Bone marrow (tissue), 2 donors: ENCODE measurements around the gene ESR2.
"Not testable (repeated sequence)": the region's sequence is repeated elsewhere in the genome, so short reads cannot be mapped to it uniquely, and the experiment has no call there.

Experiments
- DNase-seq, 2 donors: peaks; one replicate each; lab custom pipeline; 2025; lab: John Stamatoyannopoulos, UW

ESR2 gene

DNA sequence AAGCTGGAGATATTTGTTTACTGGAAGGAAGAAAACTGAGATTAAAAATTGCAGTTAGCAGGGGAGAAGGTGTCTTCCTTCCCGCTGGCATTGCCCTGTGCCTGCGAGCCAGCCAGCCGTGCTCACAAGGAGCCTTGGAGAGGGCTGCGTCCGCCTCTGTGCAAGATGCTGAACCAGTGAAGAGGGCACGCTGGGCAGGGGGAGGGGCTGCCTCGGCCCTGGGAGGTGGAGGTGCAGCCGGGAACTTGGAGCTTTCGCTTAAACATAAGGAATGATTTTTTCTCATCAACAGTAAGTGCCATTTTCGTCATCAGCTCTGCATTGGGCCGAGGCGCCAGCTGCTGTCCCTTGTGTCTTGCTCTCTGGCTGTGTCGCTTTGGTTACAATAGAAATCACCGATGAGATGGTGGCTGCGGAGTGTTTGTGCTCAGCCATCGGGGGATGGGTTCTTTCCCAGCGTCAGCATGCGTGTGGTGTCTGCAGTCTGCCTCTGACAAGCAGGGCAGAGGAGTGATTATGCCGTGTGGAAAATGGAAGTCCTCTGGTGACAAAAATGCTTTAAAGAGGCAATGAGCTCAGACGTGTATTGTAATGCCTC is 97.3 kb downstream of the ESR2 start:
- DNase-seq: no peak

DNA sequence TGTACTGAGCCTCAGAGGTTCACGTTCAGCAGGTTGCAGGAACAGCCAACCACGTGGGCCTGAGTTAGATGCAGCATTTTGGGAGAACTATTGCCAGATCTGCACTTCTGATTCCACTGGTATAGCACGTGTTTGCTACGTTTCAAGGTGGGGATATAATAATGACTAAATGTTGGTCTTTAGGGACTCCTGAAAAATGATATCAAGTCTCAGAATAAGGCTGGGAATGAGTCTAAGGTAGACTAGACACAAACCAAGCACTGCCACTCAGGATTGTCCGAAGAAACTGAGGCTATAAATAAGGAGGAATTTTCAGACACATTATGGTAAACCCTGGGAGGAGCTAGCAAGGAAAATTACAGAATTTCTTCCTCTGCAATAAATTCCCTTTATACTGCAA is 98.1 kb downstream of the ESR2 start:
- no peak for DNase-seq

DNA sequence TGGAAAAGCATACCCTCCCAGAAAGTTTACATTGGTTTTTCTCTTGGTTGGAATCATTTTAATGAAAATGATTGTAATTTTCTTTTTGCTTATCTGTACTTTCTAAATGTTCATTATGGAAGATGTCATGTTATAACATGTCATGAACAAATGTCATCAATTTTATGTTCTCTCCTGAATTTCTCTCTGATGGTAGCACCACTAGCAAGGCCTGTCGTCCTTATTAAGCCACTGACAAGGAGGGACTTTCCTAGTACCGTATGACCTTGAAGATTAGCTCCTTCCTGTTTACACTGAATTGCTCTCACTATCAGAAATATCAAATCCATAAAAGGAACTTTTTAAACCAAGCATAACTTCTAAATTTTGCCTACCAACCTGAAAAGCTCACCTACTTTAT is 99.0 kb downstream of the ESR2 start:
- DNase-seq: no peak

DNA sequence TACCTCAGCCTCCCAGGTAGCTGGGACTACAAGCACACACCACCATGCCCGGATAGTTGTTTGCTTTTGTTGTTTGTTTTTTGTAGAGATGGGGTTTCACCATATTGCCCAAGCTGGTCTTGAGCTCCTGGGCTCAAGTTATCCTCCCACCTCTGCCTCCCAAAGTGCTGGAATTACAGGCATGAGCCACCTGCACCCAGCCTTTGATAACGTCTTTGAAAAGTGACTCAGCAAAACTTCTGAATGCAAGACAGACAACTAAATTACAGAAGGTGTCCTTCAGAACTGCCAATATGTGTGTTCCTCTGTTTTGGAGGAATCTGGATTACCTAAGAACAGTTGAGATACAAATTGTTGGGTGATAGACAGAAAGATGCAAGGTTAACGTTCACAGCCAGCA is 99.8 kb downstream of the ESR2 start:
- DNase-seq: no peak

DNA sequence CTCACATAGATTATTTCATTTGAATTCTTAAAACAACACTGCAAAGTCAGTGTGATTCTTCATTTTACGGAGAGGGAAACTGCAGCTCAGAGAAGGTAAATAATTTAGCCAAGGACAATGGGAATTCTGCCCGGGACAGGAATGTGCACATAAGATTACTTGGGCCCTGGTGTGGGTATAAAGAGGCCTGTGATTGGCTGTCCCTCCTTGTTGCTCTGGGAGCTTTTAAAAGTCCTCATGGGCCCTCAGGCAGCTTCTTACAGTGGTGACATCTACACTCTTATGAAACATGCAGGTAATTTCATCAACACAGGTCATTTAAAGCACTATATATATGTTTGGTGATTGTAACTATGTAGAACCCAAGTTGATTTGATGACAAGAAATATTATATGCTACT is 100.3 kb downstream of the ESR2 start:
- DNase-seq: no peak

DNA sequence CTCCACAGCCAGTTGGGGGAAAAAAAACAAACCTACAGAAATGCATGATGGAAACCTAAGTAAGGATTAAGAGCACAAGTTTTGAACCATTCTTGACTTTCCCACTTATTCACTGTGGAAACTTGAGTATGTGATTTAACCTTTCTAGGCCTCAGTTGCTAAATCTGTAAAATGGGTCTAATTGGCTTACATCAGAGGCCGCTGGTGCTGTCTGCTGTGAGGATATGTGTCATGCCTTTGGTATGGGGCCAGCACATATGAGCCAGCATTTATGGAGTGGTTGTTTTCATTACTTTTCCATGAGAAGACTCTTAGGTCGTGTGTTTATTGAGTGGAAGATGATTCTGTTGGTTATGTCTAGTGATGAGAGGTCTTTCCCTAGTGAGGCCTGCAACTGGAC is 102.4 kb downstream of the ESR2 start:
- no peak for DNase-seq

DNA sequence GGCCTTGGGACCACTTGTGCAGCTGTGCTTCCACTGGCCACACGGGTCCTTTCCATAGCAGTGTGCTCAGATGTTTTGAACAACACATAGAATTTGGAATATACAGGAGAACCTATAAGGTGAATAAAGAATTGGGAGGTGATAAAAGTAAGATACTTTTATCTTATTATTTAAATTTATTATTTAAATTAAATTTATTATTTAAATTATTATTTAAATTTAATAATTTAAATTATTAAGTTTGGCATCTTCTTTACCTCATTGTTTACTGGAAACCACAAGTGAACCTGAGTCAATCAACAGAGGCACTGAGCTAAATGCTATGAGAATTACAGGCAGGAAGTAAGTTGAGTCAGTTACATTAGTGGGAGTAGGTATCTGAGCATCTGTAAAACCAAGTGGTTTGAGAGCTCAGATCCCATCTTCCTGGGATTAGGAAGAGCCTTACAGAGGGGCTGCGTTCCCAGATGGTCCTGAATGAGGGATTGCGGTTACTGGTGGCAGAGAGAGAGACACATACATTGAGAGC is 103.1 kb downstream of the ESR2 start:
- DNase-seq: no peak

DNA sequence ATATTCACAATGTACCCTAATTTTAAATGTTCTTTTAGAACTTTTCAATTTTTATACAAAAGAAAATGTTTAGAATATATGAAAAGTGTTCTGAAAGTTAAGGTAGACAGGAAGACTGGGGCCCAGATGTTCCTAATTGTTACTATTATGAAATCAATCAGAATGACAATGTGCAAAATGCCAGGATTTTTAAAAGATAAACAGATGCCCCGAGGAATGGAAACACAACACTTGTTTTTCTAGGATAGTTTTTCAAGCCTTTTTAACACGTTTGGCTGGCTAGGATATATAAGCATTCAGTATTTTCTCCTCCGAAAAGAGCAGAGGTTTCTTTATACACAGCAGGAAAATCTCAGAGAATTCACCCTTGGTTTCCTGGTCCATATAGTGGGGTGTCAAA is 106.8 kb downstream of the ESR2 start:
- no peak for DNase-seq

DNA sequence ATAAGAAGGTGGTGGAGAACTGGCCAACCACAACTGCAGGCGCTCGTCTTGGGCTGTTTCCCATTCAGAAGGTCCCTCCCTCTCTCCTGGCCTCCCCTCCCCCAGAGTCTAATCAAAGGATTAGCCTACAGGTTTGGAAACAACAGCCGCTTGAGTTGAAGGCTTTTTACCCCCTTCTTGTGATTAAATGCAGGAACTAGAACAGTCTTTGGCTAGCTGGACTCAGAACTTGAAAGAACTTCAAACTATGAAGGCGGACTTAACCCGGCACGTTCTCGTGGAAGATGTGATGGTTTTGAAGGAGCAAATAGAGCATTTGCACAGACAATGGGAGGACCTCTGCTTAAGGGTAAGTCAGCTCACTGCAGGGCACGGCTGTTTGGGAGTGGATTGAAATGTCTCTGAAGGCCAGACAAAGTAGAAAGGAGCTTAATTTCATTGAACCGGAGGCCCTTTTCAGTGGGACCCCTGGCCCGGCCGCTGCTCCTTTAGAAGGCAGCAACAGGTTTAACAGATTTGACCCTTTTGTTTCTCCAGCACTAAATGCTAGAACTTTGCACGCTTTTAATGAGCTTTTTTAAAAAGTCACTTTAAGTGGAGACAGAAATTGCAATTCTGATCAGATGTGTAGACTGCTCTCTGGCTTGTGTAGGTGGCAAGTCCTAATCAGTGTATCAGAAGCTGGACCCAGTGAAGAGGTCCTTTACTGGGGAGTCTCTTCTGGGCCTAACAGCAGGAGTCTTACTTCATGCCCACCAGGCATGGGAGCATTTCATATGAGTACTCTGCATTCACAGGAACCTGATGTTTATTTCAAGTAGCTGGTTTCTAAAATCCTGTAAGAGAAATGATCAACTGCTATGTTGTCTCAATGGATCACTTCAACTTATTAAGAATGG is 107.7 kb downstream of the ESR2 start:
- DNase-seq: no peak

DNA sequence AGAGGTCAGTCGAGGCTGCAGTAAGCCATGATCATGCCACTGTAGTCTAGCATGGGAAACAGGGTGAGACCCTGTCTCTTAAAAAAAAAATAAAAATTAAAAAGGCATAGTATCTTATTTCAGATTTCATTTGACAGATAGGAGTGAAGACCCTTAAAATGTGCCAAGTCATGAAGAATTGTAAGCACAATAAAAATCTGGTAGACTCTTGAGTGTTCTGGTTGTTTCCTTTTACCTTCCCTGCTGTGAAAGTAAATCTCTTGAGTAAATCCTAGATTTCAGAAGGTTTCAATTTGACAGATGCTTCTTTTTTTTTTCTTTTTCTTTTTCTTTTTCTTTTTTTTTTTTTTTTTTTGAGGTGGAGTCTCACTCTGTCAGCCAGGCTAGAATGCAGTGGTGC is 109.0 kb downstream of the ESR2 start:
- DNase-seq: no peak

DNA sequence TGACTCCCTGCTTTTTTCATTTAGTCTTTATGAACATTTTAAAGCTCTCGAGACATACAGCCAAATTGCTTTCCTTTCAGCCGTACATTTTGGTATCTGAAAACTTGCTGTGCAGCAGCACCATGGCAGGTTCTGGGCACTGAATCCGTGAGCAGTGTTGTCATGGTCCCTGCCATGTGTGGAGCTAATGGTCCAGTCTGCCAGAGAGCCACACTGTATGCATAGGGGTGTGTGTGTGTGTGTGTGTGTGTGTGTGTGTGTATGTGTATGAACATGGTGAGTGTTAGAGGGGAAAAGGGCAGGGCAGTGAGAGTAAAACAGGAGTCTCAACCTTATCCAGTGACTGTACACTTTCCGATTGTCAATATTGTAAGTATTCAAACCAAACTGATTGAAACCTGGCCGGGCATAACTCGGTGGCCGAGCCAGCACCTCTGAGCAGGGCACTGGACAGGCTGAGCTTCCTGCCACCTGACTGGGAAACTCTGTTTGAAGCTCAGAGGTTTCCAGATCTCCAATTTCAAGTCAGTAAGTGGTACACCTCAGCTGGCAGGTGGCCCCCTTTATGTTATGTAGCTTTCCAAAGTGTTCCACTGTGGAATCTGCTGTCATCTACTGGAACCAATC is 110.0 kb downstream of the ESR2 start:
- no peak for DNase-seq

DNA sequence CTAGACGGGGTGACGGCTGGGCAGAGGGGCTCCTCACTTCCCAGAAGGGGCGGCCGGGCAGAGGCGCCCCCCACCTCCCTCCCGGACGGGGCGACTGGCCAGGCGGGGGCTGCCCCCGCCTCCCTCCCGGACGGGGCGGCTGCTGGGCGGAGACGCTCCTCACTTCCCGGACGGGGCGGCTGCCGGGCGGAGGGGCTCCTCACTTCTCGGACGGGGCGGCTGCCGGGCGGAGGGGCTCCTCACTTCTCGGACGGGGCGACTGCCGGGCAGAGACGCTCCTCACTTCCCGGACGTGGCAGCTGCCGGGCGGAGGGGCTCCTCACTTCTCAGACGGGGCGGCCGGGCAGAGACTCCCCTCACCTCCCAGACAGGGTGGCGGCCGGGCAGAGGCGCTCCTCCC is 111.3 kb downstream of the ESR2 start:
- DNase-seq: not testable (repeated sequence)

DNA sequence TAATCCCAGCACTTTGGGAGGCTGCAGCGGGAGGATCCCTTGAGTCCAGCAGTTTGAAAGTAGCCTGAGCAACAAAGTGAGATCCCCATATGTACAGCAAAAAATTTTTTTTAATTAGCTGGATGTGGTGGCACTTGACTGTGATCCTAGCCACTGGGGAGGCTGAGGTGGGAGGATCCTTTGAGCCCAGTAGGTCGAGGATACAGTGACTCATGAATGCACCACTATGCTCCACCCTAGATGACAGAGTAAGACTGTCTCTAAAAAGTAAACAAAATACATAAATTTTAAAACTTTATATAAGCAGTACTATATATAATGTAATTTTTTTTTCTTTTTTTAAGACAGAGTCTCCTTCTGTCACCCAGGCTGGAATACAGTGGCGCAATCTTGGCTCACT is 115.4 kb downstream of the ESR2 start:
- no peak for DNase-seq

DNA sequence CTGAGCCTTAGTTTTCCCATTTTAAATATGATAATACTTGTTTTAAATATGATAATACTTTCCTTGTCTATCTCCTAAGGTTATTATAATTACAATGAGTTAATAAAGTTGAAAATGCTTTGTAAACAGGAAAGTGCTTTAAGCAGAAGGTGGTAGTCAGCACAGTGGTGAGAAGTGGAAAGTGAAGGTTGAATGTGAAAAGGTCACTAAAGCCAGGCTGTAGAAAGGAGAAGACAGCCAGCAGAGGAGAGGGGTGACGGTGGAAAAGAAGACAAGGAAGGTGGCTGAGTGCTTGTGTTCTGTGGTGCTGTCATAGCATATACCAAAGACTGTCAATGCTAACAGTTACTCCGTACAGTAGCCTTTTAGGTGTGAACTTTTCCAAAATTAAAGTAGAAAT is 117.8 kb downstream of the ESR2 start:
- DNase-seq: no peak

DNA sequence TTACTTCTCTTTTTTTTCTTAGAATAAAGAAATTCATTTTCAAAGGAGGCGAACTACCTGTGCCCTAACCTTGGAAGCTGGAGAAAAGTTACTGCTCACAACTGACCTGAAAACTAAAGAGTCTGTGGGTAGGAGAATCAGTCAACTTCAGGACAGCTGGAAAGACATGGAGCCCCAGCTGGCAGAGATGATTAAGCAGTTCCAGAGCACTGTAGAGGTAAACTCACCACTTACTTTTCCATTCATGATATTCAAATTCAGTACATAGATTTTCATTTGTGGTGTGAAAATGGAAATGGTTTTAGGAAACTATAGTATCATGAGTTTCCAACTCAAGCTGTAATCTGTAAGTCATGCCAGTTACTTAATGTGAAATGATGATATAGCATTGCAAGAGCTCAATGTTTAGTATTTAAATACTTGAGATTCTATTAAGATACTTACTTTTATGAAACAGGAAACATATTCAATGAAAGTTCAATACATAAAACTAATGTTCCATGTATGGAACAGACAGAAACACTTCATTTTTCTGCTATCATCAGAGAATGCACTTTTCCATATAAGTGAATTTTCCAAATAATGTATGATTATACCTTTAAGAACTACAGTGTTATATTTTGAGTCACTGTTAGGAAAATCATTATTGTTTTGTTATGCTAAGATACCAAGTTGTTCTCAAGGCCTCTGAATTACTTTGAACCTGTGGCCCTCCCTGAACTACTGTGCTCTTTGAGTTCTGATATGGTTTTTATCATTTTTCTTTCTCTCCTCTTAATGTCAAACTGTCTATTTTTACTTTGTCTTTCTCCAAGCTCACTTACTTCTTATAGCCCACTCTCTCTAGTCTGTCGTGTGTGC is 119.0 kb downstream of the ESR2 start:
- no peak for DNase-seq

DNA sequence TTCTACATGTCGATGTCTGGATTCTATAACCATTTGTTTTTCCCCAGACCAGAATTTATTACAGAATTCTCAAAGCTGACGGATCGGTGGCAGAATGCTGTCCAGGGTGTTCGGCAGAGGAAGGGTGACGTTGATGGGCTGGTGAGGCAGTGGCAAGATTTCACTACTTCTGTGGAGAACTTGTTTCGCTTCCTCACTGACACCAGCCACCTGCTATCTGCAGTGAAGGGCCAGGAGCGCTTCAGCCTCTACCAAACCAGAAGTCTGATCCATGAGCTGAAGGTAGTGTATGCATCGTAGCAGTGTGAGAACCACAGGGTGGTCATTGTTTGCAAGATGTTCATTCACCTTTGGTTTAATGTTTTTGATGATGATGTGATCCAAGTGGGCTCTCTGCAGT is 124.0 kb downstream of the ESR2 start:
- DNase-seq: no peak

DNA sequence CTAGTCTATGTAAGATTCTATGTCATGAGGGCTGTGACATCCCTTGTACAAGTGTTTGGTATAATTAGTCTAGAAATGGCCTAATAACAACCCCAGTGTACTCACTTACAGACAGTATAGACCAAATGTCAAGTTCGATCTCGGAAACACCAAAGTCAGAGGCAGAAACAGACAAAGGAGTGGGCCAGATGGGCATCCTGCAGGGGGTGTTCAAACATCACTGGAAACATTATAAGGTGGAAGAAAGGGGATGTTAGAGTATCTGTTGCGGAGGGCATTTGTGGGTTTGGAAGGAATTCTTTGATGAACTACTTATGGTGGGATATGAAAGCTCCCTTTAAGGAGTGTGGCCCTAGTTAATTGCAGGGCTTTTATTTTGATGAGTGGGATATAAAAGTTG is 134.6 kb downstream of the ESR2 start:
- no peak for DNase-seq

DNA sequence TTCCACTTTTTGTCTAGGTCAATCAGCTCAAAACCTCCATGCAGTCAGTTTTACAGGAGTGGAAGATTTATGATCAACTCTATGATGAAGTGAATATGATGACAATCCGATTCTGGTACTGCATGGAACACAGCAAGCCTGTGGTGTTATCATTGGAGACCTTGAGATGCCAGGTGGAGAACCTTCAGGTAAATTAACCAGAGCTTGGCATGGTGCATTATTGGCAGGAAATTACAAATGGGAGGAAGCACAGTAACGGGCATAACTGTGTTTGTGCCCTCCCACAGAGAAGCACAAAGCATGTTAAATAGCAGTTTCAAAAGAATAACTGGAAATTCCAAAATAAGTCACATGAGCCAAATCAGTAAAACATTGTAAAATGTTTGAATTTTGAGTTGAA is 135.6 kb downstream of the ESR2 start:
- DNase-seq: no peak

DNA sequence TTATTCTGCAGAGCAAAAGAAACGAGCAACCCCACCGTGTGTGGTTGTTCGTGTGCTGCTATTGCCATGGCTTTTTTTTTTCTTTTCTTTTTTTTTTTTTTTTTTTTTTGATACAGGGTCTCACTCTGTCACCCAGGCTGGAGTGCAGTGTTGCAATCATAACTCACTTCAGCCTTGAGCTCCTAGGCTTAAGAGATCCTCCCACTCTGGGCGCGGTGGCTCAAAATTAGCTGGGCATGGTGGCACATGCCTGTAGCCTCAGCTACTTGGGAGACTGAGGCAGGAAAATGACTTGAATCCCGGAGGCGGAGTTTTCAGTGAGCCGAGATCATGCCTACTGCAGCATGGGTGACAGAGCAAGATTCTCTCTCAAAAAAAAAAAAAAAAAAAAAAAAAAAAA is 144.2 kb downstream of the ESR2 start:
- DNase-seq: no peak

DNA sequence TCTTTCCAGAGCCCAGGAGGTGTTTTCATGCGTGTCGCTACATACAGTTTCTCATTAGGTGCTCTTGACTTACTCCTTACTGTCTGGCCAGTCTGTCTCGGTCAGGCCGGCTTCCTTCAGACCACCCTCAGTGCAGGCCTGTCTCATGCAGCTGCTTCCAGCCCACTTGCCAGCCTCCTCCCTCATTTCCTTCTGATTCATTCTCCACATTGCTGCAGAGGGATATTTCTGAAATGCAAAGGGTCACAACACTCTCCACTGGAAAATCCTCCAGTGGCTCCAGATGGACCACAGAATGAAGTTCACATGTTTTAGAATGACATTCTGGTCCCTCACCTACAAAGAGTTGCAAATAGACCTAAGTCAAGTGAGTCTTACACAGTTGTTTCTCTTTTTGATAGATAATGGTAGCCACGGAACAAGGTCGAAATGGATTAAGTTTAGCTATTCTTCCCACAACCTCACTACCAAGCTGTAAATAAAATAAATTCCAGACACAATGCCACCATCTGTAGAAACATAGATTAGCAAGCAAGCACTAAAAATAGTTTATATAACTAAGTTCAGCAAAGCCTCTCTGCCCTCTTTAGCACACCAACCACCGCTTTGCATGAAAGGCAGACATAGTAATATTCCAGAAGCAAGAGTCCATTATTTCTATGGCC is 146.9 kb downstream of the ESR2 start:
- DNase-seq: no peak

DNA sequence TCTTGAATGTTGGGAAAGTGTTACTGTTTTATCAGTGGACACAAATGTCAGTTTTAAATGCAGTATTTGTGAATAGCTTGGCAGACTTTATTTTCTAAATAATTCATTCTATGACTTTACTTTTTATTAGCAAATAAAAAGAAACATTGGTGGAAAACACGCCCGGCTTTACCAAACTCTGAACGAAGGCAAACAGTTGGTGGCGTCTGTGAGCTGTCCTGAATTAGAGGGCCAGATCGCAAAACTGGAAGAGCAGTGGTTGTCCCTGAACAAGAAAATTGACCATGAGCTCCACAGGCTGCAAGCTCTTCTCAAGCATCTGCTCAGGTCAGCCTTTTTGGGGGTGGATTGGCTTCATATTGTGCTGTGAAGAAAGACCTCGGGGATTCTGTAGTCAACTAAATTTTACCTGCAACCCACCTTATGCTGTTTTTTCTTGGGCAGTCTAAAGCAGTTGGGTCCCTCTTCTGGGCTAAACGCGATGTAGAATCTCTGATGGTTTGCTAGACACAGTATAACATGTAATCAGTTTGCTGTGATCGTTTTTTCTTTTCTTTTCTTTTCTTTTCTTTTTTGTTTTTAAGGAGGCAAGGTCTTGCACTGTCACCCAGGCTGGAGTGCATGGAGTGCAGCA is 156.4 kb downstream of the ESR2 start:
- no peak for DNase-seq
